Mesenchymal stem cell (in vitro differentiated cells and primary cell): ENCODE results near the gene TAAR8. TPM values are rescaled to one million over a fixed set of nuclear protein-coding genes. Genes with fewer than 3 reads are reported as not detected.
"Not testable (repeated sequence)": the region's sequence is repeated elsewhere in the genome, so short reads cannot be mapped to it uniquely, and the experiment has no call there.

Experiments
- DNase-seq: peaks from one replicate; pipeline ENCODE4 v3.0.0-alpha.2; 2013
- H2AFZ ChIP-seq: one replicate; pipeline ENCODE4 v1.6.1; 2013; ENCODE audit warnings: low read depth, mild to moderate bottlenecking, control low read depth, inconsistent platforms, low read length, moderate library complexity
- H2AK5ac ChIP-seq: 2 replicates; pipeline ENCODE4 v1.6.1; 2013; ENCODE audit warnings: low read length, moderate library complexity, mild to moderate bottlenecking, inconsistent platforms; ENCODE audit not compliant: severe bottlenecking
- H2BK120ac ChIP-seq: one replicate; pipeline ENCODE4 v1.6.1; 2013; ENCODE audit warnings: low read depth, mild to moderate bottlenecking, inconsistent platforms, low read length, moderate library complexity
- H2BK12ac ChIP-seq, 2 experiments: one replicate each; pipeline ENCODE4 v1.6.1; 2013; ENCODE audit warnings: inconsistent platforms in 2 of 2, low read length in 2 of 2, mild to moderate bottlenecking in 2 of 2, moderate library complexity in 2 of 2, control low read depth in 1 of 2
- H2BK15ac ChIP-seq: one replicate; pipeline ENCODE4 v1.6.1; 2013; ENCODE audit warnings: mild to moderate bottlenecking, low read depth, inconsistent platforms; ENCODE audit not compliant: poor library complexity, severe bottlenecking
- H2BK5ac ChIP-seq: 2 replicates; pipeline ENCODE4 v1.6.1; 2013; ENCODE audit warnings: low read depth, mild to moderate bottlenecking, low read length, control low read depth, inconsistent platforms; ENCODE audit not compliant: poor library complexity, severe bottlenecking
- H3K14ac ChIP-seq, 2 experiments: one replicate each; pipeline ENCODE4 v1.6.1; 2013; ENCODE audit warnings: inconsistent platforms in 2 of 2, low read length in 2 of 2, control low read depth in 1 of 2, mild to moderate bottlenecking in 1 of 2, moderate library complexity in 1 of 2
- H3K18ac ChIP-seq, 2 experiments: one replicate each; pipeline ENCODE4 v1.6.1; 2013; ENCODE audit warnings: inconsistent platforms in 2 of 2, low read length in 2 of 2, control low read depth in 1 of 2, low read depth in 1 of 2, mild to moderate bottlenecking in 1 of 2
- H3K23ac ChIP-seq, 2 experiments: one replicate each; pipeline ENCODE4 v1.6.1; 2013; ENCODE audit warnings: inconsistent platforms in 2 of 2, low read length in 2 of 2, mild to moderate bottlenecking in 2 of 2, moderate library complexity in 2 of 2, control low read depth in 1 of 2
- H3K27ac ChIP-seq: 2 replicates; pipeline ENCODE4 v1.5.1; 2013; ENCODE audit warnings: mild to moderate bottlenecking, moderate library complexity, low read length, control low read depth, inconsistent platforms; ENCODE audit not compliant: poor library complexity, severe bottlenecking
- H3K27me3 ChIP-seq, 2 experiments: 2 replicates each; pipeline versions ENCODE4 v1.6.1 to v1.7.0; 2013; ENCODE audit warnings: low read length in 2 of 2, mild to moderate bottlenecking in 2 of 2, moderate library complexity in 2 of 2, control low read depth in 1 of 2, inconsistent platforms in 1 of 2; ENCODE audit not compliant: control insufficient read depth in 1 of 2, insufficient read depth in 1 of 2
- H3K36me3 ChIP-seq, 2 experiments: 2 replicates each; pipeline versions ENCODE4 v1.6.1 to v1.7.0; 2013; ENCODE audit warnings: low read length in 2 of 2, control low read depth in 1 of 2, inconsistent platforms in 1 of 2, low read depth in 1 of 2, mild to moderate bottlenecking in 1 of 2; ENCODE audit not compliant: insufficient read depth in 2 of 2, control insufficient read depth in 1 of 2
- H3K4ac ChIP-seq, 2 experiments: one replicate each; pipeline ENCODE4 v1.6.1; 2013; ENCODE audit warnings: inconsistent platforms in 2 of 2, low read length in 2 of 2, mild to moderate bottlenecking in 2 of 2, moderate library complexity in 2 of 2, control low read depth in 1 of 2, low read depth in 1 of 2
- H3K4me1 ChIP-seq: 2 replicates; pipeline ENCODE4 v1.6.1; 2013; ENCODE audit warnings: low read depth, low read length, control low read depth; ENCODE audit not compliant: control insufficient read depth, insufficient read depth
- H3K4me2 ChIP-seq: 2 replicates; pipeline ENCODE4 v1.6.1; 2013; ENCODE audit warnings: low read length, mild to moderate bottlenecking, inconsistent platforms; ENCODE audit not compliant: poor library complexity, severe bottlenecking
- H3K4me3 ChIP-seq, 2 experiments: 2 replicates each; pipeline versions ENCODE4 v1.5.1 to v1.7.0; 2013; ENCODE audit warnings: low read length in 2 of 2, mild to moderate bottlenecking in 2 of 2, control low read depth in 1 of 2, low read depth in 1 of 2; ENCODE audit not compliant: insufficient read depth in 1 of 2
- H3K79me1 ChIP-seq: replicated peaks from 2 replicates; pipeline ENCODE4 v1.6.1; 2013; ENCODE audit warnings: mild to moderate bottlenecking, control low read depth, low read length, inconsistent platforms; ENCODE audit not compliant: poor library complexity, severe bottlenecking
- H3K9ac ChIP-seq: 2 replicates; pipeline ENCODE4 v1.7.0; 2013; ENCODE audit warnings: mild to moderate bottlenecking, low read length, moderate library complexity
- H3K9me3 ChIP-seq: 2 replicates; pipeline ENCODE4 v1.7.0; 2013; ENCODE audit warnings: mild to moderate bottlenecking, low read length; ENCODE audit not compliant: control insufficient read depth
- H4K8ac ChIP-seq: one replicate; pipeline ENCODE4 v1.6.1; 2013; ENCODE audit warnings: inconsistent platforms, mild to moderate bottlenecking, low read length, moderate library complexity
- H4K91ac ChIP-seq: one replicate; pipeline ENCODE4 v1.6.1; 2013; ENCODE audit warnings: mild to moderate bottlenecking, low read length, inconsistent platforms
- WGBS: methylation state at CpG from one replicate; pipeline ENCODE4 v1.1.7; 2013; ENCODE audit warnings: mixed read lengths; 5-methylcytosine and 5-hydroxymethylcytosine counted together
- small RNA-seq: library from polyadenylated mRNA; stranded (forward); fragments of <200 nt; extraction: miRNeasy Mini kit (QIAGEN cat#:217004); gene quantifications from one replicate; pipeline ENCODE3, GENCODE V24; 2013; ENCODE audit warnings: low read depth

Gene TAAR8

GRCh38 chr6:132598473-132598872 is 46.0 kb downstream of the TAAR8 start:
- Histone ChIP-seq H3K18ac (no peak overlapping the region), H3K14ac (no peak overlapping the region), H3K4ac (no peak overlapping the region), H3K4me2 (no peak overlapping the region), H3K9me3 (no peaks in the 10 kb centered on the region), H4K91ac (no peak overlapping the region), H3K23ac (no peak overlapping the region), H3K79me1 (no peaks in the 10 kb centered on the region), H3K4me1 (no peaks in the 10 kb centered on the region), H3K9ac (no peak overlapping the region), H4K8ac (no peak overlapping the region), H3K27me3 (no peaks in the 10 kb centered on the region), H2BK5ac (no peak overlapping the region), H3K4me3 (no peak overlapping the region), H3K36me3 (no peaks in the 10 kb centered on the region), H2BK15ac (no peak overlapping the region), H3K27ac (no peak overlapping the region), H2AK5ac (no peak overlapping the region), H2BK120ac (no peak overlapping the region), H2BK12ac (no peak overlapping the region), H2AFZ (no peak overlapping the region)
- 55% methylated on average over 3 of the region's 3 CpGs for WGBS
- no peak for DNase-seq

GRCh38 chr6:132600900-132601299 is 48.4 kb downstream of the TAAR8 start:
- not testable (repeated sequence) for H3K4ac ChIP-seq, H3K27ac ChIP-seq, H3K4me3 ChIP-seq, H3K4me2 ChIP-seq, H3K79me1 ChIP-seq, H2BK5ac ChIP-seq, H2AK5ac ChIP-seq, H2BK120ac ChIP-seq, H3K18ac ChIP-seq, DNase-seq, H4K91ac ChIP-seq, H3K27me3 ChIP-seq, H2BK15ac ChIP-seq, H3K23ac ChIP-seq, H3K4me1 ChIP-seq, H2BK12ac ChIP-seq, H4K8ac ChIP-seq, H3K36me3 ChIP-seq, H3K9ac ChIP-seq, H3K9me3 ChIP-seq, H3K14ac ChIP-seq, H2AFZ ChIP-seq

Small RNA genes within 50 kb of the gene (small RNA-seq; reads per million reads assigned to genes)
- gene TAAR7P, result not detected
